ENCODE data around the gene PPP1R2. TPM values are rescaled to one million over a fixed set of nuclear protein-coding genes. Genes with fewer than 3 reads are reported as not detected.

PPP1R2 gene
- total and polyA plus RNA-seq, 2 of the 13 experiments (the other 11 are each of a cell fraction or from before 2014, with no cell fraction given) = 36.5 to 86.5 TPM

DNA sequence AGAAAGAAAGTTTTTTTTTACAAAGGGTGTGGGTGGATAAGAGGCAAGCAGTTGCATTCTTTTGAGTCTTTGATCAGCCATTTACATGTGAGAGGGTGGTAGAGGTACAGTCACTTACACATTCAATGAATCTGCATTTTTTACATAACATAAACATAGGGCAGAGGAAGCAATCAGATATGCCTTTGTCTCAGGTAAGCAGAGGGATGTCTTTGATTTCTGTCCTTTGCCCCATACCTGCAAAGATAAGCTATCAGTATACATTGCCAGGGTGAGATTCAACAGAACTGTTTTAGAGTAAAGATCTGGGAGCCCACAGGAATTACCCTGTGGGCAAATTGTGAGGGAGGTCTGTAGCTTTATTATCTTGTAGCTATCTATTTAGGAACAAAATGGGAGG lies 5.4 kb upstream of the PPP1R2 start (continued):
- TF ChIP-seq, protein P1, sequence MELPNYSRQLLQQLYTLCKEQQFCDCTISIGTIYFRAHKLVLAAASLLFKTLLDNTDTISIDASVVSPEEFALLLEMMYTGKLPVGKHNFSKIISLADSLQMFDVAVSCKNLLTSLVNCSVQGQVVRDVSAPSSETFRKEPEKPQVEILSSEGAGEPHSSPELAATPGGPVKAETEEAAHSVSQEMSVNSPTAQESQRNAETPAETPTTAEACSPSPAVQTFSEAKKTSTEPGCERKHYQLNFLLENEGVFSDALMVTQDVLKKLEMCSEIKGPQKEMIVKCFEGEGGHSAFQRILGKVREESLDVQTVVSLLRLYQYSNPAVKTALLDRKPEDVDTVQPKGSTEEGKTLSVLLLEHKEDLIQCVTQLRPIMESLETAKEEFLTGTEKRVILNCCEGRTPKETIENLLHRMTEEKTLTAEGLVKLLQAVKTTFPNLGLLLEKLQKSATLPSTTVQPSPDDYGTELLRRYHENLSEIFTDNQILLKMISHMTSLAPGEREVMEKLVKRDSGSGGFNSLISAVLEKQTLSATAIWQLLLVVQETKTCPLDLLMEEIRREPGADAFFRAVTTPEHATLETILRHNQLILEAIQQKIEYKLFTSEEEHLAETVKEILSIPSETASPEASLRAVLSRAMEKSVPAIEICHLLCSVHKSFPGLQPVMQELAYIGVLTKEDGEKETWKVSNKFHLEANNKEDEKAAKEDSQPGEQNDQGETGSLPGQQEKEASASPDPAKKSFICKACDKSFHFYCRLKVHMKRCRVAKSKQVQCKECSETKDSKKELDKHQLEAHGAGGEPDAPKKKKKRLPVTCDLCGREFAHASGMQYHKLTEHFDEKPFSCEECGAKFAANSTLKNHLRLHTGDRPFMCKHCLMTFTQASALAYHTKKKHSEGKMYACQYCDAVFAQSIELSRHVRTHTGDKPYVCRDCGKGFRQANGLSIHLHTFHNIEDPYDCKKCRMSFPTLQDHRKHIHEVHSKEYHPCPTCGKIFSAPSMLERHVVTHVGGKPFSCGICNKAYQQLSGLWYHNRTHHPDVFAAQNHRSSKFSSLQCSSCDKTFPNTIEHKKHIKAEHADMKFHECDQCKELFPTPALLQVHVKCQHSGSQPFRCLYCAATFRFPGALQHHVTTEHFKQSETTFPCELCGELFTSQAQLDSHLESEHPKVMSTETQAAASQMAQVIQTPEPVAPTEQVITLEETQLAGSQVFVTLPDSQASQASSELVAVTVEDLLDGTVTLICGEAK (IDR thresholded peaks at IDR 0.05) = no peak
- TF ChIP-seq, protein P1 (CRISPR knock-in tag; IDR thresholded peaks at IDR 0.05) = no peak
- TF ChIP-seq YY1 (IDR thresholded peaks at IDR 0.05; ENCODE audit: insufficient read depth, insufficient replicate concordance, low read depth, low read length) = no peak
- TF ChIP-seq, protein P2, sequence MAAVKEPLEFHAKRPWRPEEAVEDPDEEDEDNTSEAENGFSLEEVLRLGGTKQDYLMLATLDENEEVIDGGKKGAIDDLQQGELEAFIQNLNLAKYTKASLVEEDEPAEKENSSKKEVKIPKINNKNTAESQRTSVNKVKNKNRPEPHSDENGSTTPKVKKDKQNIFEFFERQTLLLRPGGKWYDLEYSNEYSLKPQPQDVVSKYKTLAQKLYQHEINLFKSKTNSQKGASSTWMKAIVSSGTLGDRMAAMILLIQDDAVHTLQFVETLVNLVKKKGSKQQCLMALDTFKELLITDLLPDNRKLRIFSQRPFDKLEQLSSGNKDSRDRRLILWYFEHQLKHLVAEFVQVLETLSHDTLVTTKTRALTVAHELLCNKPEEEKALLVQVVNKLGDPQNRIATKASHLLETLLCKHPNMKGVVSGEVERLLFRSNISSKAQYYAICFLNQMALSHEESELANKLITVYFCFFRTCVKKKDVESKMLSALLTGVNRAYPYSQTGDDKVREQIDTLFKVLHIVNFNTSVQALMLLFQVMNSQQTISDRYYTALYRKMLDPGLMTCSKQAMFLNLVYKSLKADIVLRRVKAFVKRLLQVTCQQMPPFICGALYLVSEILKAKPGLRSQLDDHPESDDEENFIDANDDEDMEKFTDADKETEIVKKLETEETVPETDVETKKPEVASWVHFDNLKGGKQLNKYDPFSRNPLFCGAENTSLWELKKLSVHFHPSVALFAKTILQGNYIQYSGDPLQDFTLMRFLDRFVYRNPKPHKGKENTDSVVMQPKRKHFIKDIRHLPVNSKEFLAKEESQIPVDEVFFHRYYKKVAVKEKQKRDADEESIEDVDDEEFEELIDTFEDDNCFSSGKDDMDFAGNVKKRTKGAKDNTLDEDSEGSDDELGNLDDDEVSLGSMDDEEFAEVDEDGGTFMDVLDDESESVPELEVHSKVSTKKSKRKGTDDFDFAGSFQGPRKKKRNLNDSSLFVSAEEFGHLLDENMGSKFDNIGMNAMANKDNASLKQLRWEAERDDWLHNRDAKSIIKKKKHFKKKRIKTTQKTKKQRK (IDR thresholded peaks at IDR 0.05; ENCODE audit: low read length) = no peak
- TF ChIP-seq ZNF160 (CRISPR knock-in tag; IDR thresholded peaks at IDR 0.05) = no peak
- peak; percentile 61; the same call in 1 of the 2 replicates for TF ChIP-seq DPF2 (CRISPR knock-in tag; IDR thresholded peaks at IDR 0.05; ENCODE audit: borderline replicate concordance, low read depth)
- TF ChIP-seq, protein P3, sequence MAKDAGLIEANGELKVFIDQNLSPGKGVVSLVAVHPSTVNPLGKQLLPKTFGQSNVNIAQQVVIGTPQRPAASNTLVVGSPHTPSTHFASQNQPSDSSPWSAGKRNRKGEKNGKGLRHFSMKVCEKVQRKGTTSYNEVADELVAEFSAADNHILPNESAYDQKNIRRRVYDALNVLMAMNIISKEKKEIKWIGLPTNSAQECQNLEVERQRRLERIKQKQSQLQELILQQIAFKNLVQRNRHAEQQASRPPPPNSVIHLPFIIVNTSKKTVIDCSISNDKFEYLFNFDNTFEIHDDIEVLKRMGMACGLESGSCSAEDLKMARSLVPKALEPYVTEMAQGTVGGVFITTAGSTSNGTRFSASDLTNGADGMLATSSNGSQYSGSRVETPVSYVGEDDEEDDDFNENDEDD (CRISPR knock-in tag; IDR thresholded peaks at IDR 0.05; ENCODE audit: borderline replicate concordance) = no peak
- TF ChIP-seq, protein P4, sequence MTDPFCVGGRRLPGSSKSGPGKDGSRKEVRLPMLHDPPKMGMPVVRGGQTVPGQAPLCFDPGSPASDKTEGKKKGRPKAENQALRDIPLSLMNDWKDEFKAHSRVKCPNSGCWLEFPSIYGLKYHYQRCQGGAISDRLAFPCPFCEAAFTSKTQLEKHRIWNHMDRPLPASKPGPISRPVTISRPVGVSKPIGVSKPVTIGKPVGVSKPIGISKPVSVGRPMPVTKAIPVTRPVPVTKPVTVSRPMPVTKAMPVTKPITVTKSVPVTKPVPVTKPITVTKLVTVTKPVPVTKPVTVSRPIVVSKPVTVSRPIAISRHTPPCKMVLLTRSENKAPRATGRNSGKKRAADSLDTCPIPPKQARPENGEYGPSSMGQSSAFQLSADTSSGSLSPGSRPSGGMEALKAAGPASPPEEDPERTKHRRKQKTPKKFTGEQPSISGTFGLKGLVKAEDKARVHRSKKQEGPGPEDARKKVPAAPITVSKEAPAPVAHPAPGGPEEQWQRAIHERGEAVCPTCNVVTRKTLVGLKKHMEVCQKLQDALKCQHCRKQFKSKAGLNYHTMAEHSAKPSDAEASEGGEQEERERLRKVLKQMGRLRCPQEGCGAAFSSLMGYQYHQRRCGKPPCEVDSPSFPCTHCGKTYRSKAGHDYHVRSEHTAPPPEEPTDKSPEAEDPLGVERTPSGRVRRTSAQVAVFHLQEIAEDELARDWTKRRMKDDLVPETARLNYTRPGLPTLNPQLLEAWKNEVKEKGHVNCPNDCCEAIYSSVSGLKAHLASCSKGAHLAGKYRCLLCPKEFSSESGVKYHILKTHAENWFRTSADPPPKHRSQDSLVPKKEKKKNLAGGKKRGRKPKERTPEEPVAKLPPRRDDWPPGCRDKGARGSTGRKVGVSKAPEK (CRISPR knock-in tag; IDR thresholded peaks at IDR 0.05; ENCODE audit: borderline replicate concordance) = no peak
- TF ChIP-seq ATF7 (IDR thresholded peaks at IDR 0.05) = no peak
- no peak for TF ChIP-seq ATF7 (CRISPR knock-in tag; IDR thresholded peaks at IDR 0.05)
- no peak for TF ChIP-seq ZNF556 (CRISPR knock-in tag; IDR thresholded peaks at IDR 0.05; ENCODE audit: borderline replicate concordance)
- no peak for TF ChIP-seq MAZ (IDR thresholded peaks at IDR 0.05; ENCODE audit: borderline replicate concordance, low read depth, low read length)
- no peak for TF ChIP-seq MAZ (CRISPR knock-in tag; IDR thresholded peaks at IDR 0.05; ENCODE audit: low read depth)
